Measurements from ENCODE around the gene ARVCF.

DNA sequence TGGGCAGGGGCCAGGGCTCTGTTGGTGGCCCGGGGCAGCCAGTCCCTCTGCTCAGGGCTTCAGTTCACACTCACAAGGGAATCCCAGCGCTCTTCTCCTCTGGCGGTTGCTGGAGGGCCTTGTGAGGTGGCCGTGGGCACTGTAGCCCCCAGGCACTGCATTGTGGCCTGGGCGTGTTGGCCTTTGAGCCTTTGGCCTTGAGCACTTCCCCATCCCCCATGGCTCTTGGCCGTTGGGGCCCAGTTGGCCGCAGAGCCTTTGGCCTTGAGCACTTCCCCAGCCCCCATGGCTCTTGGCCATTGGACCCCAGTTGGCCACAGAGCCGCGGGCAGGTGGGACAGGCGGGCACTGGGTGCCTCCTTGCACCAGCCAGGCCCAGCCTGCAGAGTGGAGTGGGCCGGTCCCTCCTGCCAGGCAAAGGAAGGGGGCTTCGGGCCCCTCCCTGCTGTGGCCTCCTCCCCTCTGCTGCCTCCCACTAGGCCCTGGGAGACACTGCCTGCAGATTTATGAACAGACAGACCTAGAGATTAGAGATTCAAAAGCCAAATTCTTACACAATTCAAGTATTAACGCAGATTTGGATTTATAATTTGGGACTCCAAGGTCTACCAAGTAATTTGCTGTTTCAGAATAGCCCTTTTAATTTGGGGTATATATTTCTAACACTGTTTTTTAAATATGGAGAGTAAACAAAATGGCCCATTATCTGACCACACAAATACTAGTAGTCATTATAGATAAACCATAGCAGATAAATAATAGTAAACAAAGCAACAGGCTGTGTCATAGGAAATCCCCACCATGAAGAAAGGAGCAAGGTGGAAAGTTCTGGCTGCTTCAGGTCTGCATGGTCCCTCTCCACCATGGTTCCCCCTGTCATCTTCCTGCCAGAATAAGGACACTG, 56.8 kb downstream of the ARVCF start:
- TF ChIP-seq ZBTB17 (CRISPR knock-in tag; IDR thresholded peaks at IDR 0.05) (no peak), CTCF (IDR thresholded peaks at IDR 0.05 in 2 of 3, conservative IDR thresholded peaks at IDR 0.05 in 1 of 3; ENCODE audit: insufficient read depth in 2 of 3, low read depth in 1 of 3, low read length in 3 of 3) (no peak), ZFP36 (IDR thresholded peaks at IDR 0.05; ENCODE audit: low read depth, low read length, partially characterized antibody) (no peak)
- TF ChIP-seq, protein P1, sequence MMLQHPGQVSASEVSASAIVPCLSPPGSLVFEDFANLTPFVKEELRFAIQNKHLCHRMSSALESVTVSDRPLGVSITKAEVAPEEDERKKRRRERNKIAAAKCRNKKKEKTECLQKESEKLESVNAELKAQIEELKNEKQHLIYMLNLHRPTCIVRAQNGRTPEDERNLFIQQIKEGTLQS (IDR thresholded peaks at IDR 0.05) = no peak; the same call in 1 of the 2 replicates
- TF ChIP-seq, protein P1 (CRISPR knock-in tag; conservative IDR thresholded peaks at IDR 0.05) = no peak

Data from K562 (cell line).